Measurements from ENCODE around the gene MYOF.

The MYOF gene

DNA sequence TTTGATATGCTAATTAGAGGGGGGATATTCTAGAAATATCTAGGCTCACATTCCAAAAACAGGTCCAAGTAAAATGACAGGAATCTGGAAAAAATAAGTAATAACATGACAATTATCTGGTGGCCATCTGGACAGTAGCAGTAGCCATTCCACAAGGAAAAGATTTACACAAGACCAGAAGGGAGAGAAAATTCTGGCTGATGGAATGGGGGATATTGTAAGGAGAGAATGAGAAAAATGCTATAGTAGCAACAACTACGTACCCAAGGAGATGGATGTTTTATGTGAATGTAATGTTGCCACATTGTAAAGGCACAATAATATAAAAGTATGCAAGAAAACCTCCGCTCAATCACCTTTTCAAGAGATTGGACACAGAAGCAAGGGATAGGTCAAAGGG is 5.4 kb downstream of the MYOF start:
- H3K27ac ChIP-seq: no peak overlapping the region
- TF ChIP-seq CTCF (conservative IDR thresholded peaks at IDR 0.05) (no peak), ZFX (IDR thresholded peaks at IDR 0.05) (no peak)

DNA sequence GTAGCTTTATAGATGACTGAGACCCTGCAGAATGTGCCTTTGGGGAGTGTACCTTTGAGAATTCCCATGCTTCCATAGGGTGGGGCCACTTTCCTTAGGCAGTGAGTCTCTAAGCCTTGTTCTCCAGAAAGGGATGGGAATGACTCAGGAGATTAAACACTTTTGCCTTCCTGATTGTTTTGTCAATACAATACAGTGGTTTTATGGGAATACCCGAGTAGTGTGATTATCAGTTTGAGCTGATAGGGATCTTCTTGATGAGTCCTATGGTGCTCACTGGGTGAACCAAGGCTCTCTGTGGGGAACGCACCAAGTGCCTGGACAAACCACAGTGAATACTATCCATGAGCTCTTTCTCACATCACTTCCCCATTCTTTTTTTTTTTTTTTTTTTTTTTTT is 6.3 kb downstream of the MYOF start:
- TF ChIP-seq ZFX (IDR thresholded peaks at IDR 0.05): no peak
- TF ChIP-seq CTCF (conservative IDR thresholded peaks at IDR 0.05): no peak
- H3K27ac ChIP-seq: no peak overlapping the region

DNA sequence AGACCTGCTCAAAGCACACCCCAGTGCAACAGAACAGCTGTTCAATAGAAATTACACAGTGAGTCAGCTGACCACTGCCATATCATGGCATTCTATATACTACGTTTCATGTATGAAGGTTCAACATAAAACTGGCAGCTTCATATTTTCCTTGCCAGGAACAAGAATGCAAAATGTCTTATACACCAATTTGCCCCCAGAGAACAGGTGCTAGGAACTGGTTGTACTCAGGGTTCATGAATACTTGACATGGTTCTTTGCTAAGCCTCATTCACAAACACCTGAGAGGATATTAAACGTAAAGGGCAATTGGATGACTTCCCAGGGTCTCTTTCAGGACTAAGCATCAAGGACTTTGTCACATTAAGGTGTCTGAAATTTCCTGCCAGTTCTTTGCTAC is 6.9 kb downstream of the MYOF start:
- no peak for TF ChIP-seq CTCF (conservative IDR thresholded peaks at IDR 0.05)
- TF ChIP-seq ZFX (IDR thresholded peaks at IDR 0.05): no peak
- H3K27ac ChIP-seq: no peak overlapping the region

GRCh38 chr10:93473804-93474472 is 8.2 kb downstream of the MYOF start:
- no peak for TF ChIP-seq ZFX (IDR thresholded peaks at IDR 0.05)
- TF ChIP-seq CTCF (conservative IDR thresholded peaks at IDR 0.05): no peak
- H3K27ac ChIP-seq: no peak overlapping the region

- no peak overlapping the region for H3K27ac ChIP-seq
- TF ChIP-seq ZFX (IDR thresholded peaks at IDR 0.05) (no peak), CTCF (conservative IDR thresholded peaks at IDR 0.05) (no peak)
These were observed 9.0 kb downstream of the MYOF start for GRCh38 chr10:93473161-93473560.

DNA sequence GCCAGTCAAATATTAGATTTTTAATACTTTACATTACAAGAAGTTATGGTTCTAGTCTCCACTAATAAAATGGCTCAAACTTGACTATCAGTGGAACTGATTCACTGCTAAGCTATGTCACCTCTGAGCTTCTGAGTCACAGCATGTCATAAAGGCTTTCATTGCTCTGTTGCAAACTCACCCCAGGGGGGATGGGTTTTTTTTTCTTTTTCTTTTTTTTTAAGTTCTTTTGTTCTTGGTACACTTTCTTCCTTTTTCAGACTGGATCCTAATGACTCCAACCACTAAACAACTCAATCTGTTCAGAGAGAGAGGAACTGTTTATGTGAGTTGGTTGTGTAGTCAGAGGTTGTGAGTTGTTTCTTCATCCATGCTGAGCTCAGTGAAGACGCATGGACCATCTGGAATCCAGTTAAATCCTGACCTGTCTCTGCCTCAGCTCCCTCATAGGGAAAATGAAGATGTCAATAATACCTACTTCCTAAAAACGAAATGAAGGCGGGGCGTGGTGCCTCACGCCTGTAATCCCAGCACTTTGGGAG is 11.0 kb downstream of the MYOF start:
- H3K27ac ChIP-seq: no peak overlapping the region
- no peak for TF ChIP-seq CTCF (conservative IDR thresholded peaks at IDR 0.05)
- no peak for TF ChIP-seq ZFX (IDR thresholded peaks at IDR 0.05)

GRCh38 chr10:93469454-93469853 is 12.7 kb downstream of the MYOF start:
- no peak for TF ChIP-seq CTCF (conservative IDR thresholded peaks at IDR 0.05)
- no peak overlapping the region for H3K27ac ChIP-seq

Data from C4-2B (cell line).